HG03135 (cell line): Measurements from ENCODE around the gene CALB2.
"Not testable (repeated sequence)": the region's sequence is repeated elsewhere in the genome, so short reads cannot be mapped to it uniquely, and the experiment has no call there.

ENCODE experiments used
- ATAC-seq: cut with Tn5 transposase; IDR thresholded peaks from one replicate; pipeline ENCODE4 v1.9.1; 2021; ENCODE audit warnings: mild to moderate bottlenecking, moderate library complexity; ENCODE audit not compliant: unreplicated experiment

Gene CALB2, protein sequence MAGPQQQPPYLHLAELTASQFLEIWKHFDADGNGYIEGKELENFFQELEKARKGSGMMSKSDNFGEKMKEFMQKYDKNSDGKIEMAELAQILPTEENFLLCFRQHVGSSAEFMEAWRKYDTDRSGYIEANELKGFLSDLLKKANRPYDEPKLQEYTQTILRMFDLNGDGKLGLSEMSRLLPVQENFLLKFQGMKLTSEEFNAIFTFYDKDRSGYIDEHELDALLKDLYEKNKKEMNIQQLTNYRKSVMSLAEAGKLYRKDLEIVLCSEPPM

DNA sequence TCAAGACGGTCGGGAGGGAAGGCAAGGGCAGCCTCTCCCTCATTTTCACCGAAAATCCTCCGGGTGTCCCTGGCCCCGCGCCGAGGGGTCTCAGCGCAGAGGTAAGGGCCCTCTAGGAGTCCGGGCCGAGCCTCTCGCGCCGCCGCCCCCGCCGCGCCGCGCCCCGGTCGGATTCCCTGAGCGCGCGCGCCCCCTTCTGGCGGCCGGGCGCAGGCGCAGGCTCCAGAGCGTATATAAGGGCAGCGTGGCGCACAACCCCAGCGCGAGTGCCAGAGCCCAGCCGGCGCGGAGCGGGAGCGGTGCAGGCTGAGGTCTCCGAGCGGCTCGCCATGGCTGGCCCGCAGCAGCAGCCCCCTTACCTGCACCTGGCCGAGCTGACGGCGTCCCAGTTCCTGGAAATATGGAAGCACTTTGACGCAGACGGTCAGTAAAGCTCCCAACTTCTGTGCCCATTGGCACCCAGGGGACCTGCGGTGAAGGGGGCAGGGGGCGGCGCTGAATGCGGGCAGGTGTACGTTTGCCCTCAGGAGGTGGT lies at the start of gene CALB2:
Gene CALB2, plus strand, starts transcription at position 260 of the 535 bp plus-strand sequence. Its CDS starts 70 bp downstream, at position 330.
- ATAC-seq, result peak; percentile 74

GRCh38 chr16:71311553-71312158 lies 46.9 kb upstream of the CALB2 start:
- ATAC-seq, result no peak

- ATAC-seq, result not testable (repeated sequence)
These were observed 44.9 kb upstream of the CALB2 start for GRCh38 chr16:71313591-71313990.

GRCh38 chr16:71315269-71315668 lies 43.3 kb upstream of the CALB2 start:
- no peak for ATAC-seq

DNA sequence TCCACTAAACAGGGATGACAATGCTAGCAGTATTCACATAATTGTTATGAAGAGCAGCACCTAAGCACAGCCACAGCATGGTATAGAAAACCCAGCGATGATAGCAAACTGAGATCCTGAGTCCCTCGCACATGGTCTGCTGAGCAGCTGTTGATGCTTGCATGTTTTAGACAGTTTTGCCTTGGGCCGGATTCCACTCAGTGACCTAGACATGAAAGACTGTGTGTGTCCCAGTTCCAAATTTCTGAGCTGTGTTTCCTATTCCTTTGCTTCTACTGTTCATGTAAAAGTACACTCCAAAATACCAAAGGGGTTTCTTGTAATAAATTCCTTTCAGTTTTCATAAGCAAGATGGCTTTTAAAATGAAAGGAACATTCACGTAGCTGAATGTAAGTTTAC lies 38.5 kb upstream of the CALB2 start:
- no peak for ATAC-seq

DNA sequence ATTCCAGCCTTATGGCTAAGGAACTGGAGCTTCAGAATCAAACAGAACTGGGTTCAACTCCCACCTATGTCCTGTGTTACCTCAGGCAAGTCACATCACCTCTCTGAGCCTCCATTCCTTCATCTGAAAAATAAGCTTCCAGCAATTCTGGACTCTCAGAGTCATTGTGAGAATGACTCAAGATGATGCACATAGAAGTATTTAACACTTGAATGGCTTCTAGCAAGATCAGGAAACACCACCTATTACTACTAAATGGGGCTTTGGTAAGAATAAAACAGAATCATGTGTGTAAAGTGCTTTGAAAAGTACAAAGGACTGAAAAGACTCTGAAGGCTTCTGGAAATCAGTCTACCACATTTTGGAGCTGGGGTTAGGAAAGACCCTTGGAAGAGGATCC lies 30.8 kb upstream of the CALB2 start:
- no peak for ATAC-seq

- ATAC-seq, result no peak
These were observed 30.4 kb upstream of the CALB2 start for GRCh38 chr16:71328151-71328550.

DNA sequence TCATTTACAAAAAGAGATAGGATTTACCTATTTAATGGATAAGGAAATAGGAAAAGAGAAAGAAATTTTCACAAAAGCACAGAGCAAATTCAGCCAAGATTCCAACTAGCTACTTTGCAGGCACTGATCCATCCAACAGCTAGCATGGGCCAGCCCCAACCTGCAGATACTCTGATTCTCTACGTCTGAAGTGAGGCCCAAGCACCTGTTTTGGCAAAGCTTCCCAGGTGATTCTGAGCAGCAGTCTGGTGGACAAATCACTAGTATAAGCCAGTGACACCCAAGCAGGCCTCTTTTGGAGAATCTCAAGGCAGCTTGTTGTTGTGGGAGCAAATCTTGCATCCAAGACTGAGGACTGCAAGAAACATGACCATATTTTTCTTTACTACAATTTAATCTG lies 20.9 kb upstream of the CALB2 start:
- no peak for ATAC-seq

GRCh38 chr16:71338193-71338592 lies 20.3 kb upstream of the CALB2 start:
- no peak for ATAC-seq

GRCh38 chr16:71338632-71339031 lies 19.9 kb upstream of the CALB2 start:
- ATAC-seq, result no peak

- ATAC-seq, result no peak
These were observed 19.0 kb upstream of the CALB2 start for GRCh38 chr16:71339236-71340171.

- no peak for ATAC-seq
These were observed 18.1 kb upstream of the CALB2 start for GRCh38 chr16:71340406-71340805.

DNA sequence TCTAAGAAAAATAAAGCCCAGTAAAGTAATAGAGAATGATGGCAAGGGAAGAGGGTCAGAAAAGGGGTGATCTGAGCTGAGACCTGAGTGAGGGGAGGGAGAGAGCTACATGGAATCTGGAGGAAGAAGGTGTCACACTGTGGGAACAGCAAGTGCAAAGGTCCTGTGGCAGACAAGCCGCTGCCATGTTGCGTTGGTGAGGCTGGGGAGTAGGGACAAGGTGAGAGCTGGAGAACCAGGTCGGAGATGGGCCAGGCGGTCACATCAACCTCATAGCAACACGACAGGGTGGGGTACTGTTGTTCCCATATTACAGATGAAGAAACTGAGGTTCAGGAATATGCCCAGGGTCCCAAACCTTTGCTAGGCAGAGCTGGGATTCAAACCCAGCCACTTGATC lies 16.6 kb upstream of the CALB2 start:
- no peak for ATAC-seq

GRCh38 chr16:71343078-71343477 lies 15.4 kb upstream of the CALB2 start:
- no peak for ATAC-seq

DNA sequence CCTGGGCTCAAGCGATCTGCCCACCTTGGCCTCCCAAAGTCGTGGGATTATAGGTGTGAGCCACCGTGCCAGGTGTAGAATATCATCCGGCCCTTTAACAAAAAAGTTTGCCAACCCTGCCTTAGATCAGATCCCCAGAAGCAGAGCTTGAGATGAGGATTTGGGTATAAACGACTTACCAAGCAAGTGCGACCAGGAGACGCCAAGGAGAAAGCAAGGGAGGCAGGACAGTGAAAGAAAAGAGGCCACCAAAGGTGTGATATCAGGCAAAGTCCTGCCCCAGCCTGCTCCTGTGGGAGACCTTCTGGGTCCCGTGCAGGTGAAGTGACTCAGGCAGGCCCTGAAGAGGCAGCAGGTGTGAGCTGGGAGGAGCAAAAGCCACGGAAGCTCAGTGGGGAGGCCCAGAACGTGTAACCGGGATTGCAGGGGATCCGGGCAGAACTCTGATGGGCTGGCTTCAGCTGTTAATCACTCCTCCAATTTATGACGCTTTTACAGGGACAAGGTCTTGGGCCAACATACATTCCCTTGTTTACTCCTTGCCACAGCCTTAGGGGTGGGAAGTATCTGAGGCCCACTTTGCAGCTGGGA lies 14.1 kb upstream of the CALB2 start:
- no peak for ATAC-seq

- ATAC-seq, result no peak
These were observed 13.5 kb upstream of the CALB2 start for GRCh38 chr16:71345031-71345430.

DNA sequence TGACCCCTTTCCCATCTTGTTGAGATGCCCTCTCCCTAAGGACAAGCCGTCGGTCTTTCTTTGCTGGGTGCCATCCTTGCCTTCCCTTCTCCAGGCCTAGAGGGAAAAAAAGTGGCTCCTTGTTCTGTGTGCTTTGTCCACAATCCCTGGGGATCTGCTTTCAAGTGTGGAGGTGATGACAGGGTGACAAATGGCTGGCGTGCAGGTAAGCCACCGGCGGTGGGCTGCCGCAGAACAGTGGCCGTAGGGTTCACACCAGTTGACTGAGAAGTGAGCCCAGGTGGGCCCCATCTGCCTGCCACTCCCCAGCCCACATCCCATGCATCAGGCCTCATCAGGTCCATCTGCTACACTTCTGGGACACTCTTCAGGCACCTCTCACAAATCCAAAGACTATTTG lies 11.4 kb upstream of the CALB2 start:
- ATAC-seq, result no peak

DNA sequence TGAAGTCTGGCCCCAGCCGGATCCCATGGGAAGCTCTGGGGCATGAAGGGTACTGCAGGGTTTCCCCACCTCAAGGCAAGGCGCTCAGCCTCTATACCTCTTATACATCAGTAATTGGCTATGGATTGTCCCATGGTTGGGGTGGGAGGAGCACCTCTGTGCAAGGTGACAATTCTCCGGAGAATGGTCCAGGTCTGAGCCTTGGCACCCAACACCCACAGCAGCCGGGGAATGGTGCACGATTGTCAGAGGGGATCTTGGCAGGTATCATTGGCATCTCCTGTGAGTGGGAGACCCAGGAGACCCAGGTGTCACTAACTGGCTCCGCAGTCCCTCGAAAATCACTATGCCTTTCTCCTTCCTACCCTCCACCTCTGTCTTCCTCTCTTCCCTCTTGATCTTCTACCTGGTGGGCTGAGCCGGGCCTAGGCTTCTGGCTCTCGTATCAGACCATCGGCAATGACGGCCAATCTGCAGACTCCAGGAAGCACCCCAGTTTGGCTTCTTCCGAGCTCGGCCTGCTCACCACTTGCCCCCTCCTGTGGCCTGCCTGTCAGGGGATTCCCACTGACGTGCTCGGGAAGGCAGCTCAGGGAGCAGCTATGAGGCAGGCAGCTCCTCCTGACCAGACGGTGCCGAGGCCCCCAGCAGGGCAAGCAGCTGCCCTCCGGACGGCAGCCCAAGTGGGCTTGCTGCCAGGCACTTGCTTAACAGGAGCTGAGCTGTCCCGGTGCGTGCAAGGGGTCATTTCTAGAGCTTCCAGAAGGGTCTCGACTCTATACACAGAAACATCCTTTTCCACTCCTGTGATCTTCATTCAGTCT lies 10.0 kb upstream of the CALB2 start:
- ATAC-seq, result no peak

- ATAC-seq, result no peak
These were observed 7.5 kb upstream of the CALB2 start for GRCh38 chr16:71350821-71351557.

DNA sequence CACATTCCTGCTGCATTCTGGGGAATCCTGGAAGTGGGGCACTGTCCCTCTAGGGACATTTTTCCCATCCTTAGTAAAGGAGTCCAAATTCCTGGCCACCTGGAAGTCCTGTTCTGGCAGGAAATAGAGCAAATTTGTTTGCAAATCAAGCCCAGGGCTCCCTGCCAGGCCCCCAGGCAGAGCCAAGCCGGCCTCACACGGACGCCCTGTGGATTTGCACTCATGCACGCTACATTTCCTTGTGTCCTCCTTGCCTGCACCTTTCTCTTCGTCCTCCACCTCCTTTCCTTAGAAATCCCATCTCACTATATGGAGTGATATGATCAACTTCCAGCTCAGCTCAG lies 7.0 kb upstream of the CALB2 start:
- no peak for ATAC-seq
